Breast epithelium (tissue), 3 donors: ENCODE measurements around the gene BORCS5.

Source experiments
- POLR2A ChIP-seq: fragments of 450-650 bp; IDR thresholded peaks from one replicate; pipeline ENCODE4 v1.6.1; 2016; ENCODE audit warnings: antibody characterized with exemption, mild to moderate bottlenecking, moderate library complexity
- POLR2AphosphoS5 ChIP-seq, 3 donors: sonication (generic); formaldehyde crosslinking; IDR thresholded peaks; one replicate each; pipeline ENCODE4 v1.6.1; 2017; ENCODE audit warnings: antibody characterized with exemption in 3 of 3

DNA sequence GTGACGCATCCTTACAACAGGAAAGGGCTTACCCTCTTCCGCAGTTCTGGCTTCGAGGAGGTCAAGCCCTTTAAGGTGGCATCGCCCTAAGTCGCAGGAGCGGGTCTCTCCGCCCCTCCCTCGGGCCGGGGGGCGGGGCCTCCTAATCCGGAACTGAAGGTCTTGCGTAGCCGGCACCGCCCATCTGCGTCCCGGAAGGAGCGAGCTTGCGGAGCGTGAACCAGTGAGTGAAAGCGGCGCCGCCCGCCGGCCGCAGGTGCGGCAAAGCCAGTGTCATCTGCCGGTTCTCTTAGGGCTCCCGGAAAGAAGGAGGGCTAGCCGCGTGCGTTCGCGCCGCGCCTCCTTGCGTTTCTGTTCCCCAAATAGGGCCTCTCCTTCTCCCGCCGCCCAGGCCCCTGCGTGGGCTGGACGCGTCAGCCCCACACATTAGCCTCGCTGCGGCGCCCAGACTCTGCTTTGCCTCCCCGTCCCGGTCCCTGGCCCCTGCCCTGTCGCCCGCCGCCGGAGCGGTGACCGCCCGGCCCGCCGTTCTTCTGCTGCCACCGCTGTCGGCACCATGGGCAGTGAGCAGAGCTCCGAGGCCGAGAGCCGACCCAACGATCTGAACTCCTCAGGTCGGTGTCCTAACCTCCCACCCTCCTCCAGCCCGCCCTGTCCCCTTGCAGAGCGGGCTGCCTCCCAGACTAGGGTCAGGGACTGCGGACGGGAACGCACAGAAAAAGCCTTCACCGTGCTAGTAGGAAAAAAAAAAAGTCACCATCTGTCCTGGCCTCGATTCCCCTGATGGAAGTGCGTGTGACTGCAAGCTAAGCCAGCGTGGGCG lies at the start of gene BORCS5:
- TF ChIP-seq POLR2A (peak; percentile 94), POLR2AphosphoS5 (IDR thresholded peaks at IDR 0.05) (peak; percentile 87 to 97 (median 95))
